HL-60 (cell line): ENCODE data around the gene OR2T12.

ENCODE experiments used
- CTCF ChIP-seq: IDR thresholded peaks from one replicate; pipeline ENCODE4 v1.5.1; 2011; ENCODE audit warnings: low read length, control low read depth, inconsistent platforms; ENCODE audit not compliant: insufficient read depth
- GABPA ChIP-seq: IDR thresholded peaks from 2 replicates; pipeline ENCODE4 v1.6.1; 2012; ENCODE audit warnings: low read depth
- POLR2AphosphoS5 ChIP-seq: IDR thresholded peaks from 2 replicates; pipeline ENCODE4 v1.6.1; 2012; ENCODE audit warnings: low read depth
- REST ChIP-seq: IDR thresholded peaks from 2 replicates; pipeline ENCODE4 v1.6.1; 2012; ENCODE audit warnings: low read depth; ENCODE audit not compliant: insufficient replicate concordance

DNA sequence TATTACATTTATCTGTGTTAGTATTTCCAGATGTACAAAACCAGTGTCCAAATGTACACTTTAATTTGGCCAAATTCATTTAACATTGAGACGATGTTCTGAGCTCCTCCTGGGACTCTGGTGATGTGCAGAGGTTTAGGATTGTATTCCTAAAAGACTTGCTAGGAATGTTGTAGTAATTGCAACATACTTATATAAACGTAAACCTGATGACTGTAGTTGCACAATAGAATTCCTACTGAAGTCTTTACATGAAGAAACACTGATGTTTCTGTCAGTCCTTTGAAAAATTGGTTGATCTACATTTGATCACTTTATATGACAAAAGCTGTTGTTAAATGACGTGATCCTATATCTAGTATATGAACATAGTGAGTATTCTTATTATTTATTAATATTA lies 40.2 kb upstream of the OR2T12 start:
- TF ChIP-seq CTCF (no peak), POLR2AphosphoS5 (no peak), REST (no peak), GABPA (no peak)
